Dedifferentiated amniotic fluid mesenchymal stem cell (primary cell): ENCODE results near the gene TAOK2.
A peak's percentile ranks its signal among the peaks of the same experiment; 100 is the strongest.
"Not testable (repeated sequence)": the region's sequence is repeated elsewhere in the genome, so short reads cannot be mapped to it uniquely, and the experiment has no call there.

Experiments
- DNase-seq: peaks from one replicate; pipeline ENCODE4 v3.0.0-alpha.2; 2016; ENCODE audit errors: extremely low spot score

The TAOK2 gene

DNA sequence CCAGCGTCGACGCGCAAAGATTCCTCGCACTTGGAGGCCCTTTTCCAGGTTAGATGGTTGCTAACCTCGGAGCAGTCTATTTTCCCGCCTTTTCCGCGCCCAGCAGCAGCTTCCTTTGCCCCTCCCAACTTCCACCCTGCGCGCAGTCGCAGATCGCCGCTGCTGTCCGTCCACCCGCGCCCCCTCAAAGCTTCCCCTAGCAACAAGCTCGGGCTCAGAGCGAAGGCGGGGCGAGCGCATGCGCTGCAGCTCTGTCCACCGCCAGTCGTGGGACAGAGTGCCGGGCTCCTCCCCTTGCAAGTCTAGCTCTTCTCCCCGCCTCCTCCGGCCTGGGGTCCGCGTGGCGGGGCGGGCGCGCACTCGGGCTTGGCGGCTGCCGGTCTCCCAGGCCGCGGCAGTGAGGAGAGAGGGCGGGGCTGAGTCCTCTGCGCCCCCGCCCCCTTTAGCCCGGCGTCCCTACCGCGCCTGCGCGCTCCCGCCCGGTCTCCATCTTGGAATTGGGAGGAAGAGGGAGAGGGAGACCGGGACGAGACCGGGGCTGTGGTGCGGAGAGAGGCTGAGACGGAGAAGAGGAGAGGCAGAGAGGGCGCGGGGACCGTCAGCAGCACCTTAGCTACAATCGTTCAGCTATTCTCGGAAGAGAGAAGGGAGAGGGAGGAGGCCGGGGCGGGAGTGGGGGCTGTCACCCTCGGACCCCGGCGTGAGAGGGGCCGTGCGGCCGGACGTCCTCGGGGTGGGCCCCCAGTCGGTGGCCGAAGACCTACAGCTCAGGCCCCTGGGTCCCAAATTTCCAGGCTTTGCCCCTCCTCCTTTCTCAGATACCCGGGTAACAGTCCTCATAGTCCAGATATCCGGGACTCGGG lies at the start of gene TAOK2:
Gene TAOK2, plus strand, starts transcription at position 485 of the 863 bp plus-strand sequence. CDS start 3,905 bp downstream, outside the sequence.
- DNase-seq: peak; percentile 98

- DNase-seq: no peak
Measured at GRCh38 chr16:29925105-29925756, 48.4 kb upstream of the TAOK2 start.

GRCh38 chr16:29925781-29926710 lies 47.6 kb upstream of the TAOK2 start, which contains the start of gene KCTD13:
KCTD13 (minus strand) TSS chr16:29926226; CDS start chr16:29926033, 193 bp downstream.
- peak; percentile 64 for DNase-seq

DNA sequence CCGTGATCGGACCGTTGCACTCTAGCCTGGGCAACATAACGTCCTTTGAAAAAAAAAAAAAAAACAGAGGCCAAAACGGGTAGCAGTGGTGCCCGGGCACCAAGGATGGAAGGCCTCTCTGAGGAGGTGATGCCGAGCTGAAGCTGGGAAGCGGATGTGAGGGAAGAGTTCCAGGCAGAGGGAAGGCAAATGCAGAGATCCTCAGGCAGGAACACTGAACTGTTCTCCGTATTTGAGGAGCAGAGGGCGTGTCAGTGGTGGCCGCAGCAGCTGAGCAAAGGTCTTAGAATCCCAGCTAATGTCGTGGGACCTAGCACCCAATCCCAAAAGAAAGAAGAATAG lies 47.0 kb upstream of the TAOK2 start:
- no peak for DNase-seq

GRCh38 chr16:29927070-29927905 lies 46.4 kb upstream of the TAOK2 start:
- no peak for DNase-seq

DNA sequence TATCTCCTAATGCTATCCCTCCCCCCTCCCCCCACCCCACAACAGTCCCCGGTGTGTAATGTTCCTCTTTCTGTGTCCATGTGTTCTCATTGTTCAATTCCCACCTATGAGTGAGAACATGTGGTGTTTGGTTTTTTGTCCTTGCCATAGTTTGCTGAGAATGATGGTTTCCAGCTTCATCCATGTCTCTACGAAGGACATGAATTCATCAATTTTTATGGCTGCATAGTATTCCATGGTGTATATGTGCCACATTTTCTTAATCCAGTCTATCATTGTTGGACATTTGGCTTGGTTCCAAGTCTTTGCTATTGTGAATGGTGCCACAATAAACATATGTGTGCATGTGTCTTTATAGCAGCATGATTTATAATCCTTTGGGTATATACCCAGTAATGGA lies 41.9 kb upstream of the TAOK2 start:
- DNase-seq: not testable (repeated sequence)

DNA sequence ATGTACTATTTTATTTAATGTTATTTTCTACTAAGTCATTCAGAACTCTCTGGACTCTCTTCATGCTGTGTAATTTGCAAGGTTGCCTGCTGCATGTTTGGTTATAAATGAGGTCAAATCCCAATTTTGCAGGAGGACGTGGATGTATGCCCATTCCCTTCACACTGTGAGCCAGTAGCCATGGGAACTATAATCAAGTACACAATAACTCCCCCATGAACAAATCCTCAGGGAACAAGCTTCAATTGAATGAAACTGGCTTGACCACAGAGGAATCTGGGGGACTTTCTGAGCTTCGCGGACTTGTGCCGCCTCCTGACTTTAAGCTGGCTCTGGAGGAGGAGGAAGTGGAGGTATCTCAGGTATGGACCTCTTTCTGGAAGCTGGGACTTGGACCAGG lies 33.0 kb upstream of the TAOK2 start:
- DNase-seq: no peak

DNA sequence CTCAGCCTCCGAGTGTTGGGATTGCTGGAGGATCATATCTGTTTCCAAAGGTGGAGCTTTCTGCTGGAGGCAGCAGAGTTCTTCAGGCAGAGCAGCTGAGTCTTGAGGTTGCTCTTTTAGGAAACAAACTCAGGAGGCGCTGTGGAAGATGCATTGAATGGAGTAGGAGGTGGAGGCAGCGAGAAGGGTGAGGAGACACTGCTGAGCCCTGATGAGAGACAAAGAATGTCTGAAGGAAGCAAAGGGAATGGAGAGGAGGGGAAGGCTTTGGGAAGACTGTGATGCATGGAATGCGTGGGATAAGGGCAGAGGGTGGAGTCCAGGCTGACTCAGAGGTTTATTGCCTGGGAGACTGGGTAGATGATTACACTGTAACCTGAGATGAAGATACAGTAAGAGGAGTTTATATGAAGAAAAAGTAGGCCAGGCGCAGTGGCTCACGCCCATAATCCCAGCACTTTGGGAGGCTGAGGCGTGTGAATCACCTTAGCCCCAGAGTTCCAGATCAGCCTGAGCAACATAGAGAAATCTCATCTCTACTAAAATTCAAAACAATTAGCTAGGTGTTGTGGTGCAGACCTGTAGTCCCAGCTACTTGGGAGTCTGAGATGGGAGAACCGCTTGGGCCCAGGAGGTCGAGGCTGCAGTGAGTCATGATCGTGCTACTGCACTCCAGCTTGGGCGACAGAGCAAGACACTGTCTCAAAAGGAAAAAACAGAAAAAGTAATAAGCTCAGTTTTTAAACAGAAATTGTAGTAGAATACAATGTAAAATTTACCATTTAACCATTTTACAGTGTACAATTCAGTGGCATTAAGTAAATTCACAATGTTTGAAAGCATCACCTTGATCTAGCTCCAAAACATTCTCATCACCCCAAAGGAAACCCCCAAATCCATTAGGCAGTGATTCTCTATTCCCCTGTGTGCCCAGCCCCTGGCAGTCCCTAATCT lies 29.5 kb upstream of the TAOK2 start:
- DNase-seq: peak; percentile 97

- DNase-seq: no peak
Measured at GRCh38 chr16:29947897-29948296, 25.8 kb upstream of the TAOK2 start.

DNA sequence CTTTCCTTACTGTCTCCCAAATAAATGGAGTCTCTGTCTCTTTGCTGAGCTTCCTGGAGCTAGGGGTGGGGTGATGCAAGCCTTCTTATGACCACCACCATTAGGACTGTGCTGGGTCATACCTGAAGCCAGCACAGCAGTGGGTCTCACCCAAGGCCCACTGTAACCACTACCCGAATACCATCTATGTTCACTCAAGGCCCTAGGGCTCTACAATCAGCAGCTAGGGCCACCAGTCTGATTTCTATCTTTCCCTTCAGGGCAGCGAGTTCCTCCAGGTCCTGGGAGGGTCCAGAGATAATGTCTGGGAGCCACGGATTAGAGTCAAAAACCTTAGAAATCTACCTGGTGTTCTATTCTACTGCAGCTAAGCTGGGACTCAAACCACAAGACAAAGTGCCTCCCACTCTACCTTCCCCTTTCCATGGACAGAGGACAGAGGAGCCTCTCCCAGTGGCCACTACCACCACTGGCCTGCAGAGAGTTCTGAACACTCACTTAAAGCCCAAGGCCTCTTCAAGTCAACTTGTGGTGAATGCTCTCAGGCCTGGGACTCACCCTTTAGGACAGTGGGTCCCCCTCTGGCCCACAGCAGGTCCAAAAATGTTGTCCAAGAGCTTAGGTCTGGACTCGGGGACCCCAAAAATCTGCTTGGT lies 22.7 kb upstream of the TAOK2 start:
- no peak for DNase-seq

GRCh38 chr16:29951625-29952365 lies 21.9 kb upstream of the TAOK2 start:
- no peak for DNase-seq

- no peak for DNase-seq
Measured at GRCh38 chr16:29958756-29959155, 14.9 kb upstream of the TAOK2 start.

DNA sequence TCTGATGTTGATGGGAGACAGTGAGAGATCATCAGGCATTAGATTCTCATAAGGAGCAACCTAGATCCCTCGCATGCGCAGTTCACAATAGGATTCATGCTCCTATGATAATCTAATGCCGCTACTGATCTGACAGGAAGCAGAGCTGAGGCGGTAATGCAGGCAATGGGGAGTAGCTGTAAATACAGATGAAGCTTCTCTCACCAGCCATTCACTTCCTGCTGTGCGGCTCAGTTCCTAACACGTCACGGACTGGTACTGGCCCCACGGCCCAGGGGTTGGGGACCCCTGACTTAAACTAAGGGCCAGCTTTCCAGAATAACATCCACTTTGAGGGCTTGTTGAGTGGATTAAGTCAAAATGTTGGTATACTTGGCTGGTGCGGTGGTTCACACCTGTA lies 14.4 kb upstream of the TAOK2 start:
- DNase-seq: no peak

DNA sequence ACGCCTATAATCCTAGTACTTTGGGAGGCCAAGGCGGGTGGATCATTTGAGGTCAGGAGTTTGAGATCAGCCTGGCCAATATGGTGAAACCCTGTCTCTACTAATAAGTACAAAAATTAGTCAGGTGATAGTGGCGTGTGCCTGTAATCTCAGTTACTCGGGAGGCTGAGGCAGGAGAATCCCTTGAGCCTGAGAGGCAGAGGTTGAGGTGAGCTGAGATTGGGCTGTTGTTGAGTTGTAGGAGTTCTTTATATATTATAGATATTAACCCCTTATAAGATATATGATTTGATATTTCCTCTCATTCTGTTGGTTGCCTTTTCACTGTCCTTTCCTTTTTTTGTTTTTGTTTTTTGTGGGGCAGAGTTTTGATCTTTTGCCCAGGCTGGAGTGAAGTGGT lies 13.8 kb upstream of the TAOK2 start:
- not testable (repeated sequence) for DNase-seq

GRCh38 chr16:29961127-29961478 lies 12.6 kb upstream of the TAOK2 start:
- no peak for DNase-seq

DNA sequence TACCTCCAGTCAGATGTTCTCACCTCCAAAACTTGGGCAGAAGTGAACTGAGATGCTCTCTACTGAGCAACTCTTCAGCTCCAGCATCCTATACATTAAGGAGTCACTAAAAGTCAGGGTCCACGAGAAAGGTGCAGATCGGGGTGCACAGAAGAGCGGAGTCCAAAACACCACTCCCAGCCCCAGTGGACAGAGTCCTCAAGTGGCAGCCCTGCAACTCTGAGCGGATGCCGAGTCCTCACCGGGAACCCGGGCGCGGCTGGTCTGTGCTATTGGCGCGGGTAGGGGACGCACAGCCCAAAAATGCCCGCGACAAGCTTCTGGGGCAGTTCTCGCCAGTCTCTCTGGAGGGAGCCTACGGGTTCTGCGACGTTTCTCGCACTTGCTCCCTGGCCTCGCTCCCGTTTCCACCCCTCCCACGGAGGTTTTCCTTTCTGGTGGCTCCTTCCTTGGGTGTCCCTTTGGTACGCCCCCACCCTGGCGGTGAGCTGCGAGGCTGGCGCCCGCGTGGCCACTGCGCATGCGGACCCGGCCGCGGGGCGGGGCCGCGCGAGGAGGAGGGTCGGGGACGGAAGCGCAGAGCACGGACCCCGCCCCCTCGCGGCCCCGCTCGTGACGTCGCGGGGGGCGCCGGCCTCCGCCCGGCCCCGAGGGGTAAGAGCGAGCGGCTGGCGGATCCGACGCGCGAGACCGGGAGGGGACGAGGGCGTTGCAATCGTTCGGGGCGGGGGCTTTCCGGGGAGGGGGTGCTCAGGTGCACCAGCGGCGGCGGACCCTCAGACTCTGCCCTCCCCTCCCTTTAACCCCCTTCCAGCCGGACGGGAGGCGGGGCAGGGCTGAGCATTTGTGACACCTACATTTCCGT lies 12.0 kb upstream of the TAOK2 start, which contains the start of gene TMEM219:
Gene TMEM219, plus strand, starts transcription at position 601 of the 865 bp plus-strand sequence. CDS start 1,065 bp downstream, outside the sequence.
- DNase-seq: peak; percentile 79

DNA sequence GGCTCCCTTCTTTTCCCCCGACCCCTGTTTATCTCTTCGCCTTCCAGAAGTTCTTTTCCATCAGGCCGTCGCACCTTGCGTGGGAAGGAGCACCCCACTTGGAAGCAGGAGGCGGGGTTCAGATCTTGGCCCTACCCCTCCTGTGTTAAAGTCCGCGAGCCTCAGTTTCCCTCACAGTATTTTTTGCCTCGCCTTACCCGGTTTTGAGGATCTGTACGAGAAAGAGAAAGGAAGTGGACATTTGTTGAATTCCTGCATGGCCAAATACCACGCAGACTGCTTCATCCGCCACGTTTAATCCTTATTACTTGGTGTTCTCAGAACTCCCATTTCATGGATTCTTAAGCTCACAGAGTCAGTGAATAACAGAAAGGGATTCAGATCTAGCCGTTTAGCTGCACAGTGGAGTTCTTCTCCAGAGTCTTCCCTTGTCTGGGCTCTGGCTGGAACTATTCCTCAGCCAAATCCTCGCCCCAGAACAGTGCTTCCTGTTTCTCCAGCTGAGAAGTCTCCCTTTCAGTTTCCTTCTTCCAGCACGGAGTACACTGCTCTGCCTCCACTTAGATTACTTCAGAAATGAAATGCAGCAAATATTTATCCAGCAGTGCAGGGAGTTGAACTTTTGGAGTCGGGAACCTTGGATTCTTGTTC lies 11.2 kb upstream of the TAOK2 start:
- DNase-seq: no peak
